Measurements from ENCODE around the gene PARD6A.

PARD6A gene

DNA sequence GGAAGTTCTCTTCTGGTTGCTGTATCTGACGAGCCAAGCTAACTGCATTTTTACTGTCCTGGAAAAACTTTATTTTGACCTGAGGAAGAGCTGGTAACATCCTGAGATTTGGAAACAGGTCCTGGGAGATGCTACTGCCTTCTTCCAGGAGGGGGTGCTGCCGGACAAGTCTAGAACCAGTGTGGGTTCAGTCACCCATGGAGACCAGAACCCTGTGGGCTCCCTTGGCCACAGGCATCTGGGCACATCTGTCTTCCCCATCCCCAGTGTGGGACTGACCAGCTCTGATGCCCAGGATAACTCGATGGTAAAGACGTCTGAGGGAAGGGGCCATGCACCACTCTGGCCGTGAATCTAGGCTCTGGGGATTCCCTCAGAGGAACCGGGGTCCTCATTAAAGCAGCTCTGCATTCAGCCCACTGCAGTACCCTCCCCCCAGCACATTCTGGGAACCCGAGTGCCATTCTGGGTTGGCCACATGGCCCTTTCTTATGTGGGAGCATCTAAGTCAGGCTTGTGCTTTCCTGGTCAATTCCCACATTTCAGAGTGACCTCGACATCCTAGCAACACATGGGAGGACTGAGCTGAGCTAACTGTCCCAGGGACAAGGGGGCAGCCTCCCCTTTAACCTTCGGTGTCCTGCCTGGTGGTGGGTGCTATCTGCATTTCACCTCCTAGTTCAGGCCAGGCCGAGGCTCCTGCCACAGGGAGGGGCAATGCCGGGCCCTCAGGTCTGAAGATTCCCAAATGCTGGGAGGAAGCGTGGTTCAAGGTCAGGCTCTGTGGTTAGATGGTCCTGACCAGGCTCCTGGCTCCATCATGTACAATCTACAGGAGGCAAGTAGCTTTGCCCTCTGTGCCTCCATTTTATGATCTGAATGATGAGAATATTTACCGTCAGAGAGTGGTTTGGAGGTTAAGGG is 12.2 kb downstream of the PARD6A start:
- H3K4me3 ChIP-seq (ENCODE audit: low read length) = no peak overlapping the region
- no peak overlapping the region for H2AFZ ChIP-seq (ENCODE audit: low read length)
- TF ChIP-seq EZH2 (optimal IDR thresholded peaks at IDR 0.05; ENCODE audit: low read depth, low read length) (no peak), EZH2phosphoT487 (IDR thresholded peaks at IDR 0.05; ENCODE audit: low read length) (no peak)
- TF ChIP-seq, protein P1, sequence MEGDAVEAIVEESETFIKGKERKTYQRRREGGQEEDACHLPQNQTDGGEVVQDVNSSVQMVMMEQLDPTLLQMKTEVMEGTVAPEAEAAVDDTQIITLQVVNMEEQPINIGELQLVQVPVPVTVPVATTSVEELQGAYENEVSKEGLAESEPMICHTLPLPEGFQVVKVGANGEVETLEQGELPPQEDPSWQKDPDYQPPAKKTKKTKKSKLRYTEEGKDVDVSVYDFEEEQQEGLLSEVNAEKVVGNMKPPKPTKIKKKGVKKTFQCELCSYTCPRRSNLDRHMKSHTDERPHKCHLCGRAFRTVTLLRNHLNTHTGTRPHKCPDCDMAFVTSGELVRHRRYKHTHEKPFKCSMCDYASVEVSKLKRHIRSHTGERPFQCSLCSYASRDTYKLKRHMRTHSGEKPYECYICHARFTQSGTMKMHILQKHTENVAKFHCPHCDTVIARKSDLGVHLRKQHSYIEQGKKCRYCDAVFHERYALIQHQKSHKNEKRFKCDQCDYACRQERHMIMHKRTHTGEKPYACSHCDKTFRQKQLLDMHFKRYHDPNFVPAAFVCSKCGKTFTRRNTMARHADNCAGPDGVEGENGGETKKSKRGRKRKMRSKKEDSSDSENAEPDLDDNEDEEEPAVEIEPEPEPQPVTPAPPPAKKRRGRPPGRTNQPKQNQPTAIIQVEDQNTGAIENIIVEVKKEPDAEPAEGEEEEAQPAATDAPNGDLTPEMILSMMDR (IDR thresholded peaks at IDR 0.05; ENCODE audit: low read length) = peak; percentile 82
- H3K4me2 ChIP-seq (ENCODE audit: low read depth, low read length) = no peak overlapping the region
- no peak overlapping the region for H3K27ac ChIP-seq (ENCODE audit: low read length)
- no peaks in the 10 kb centered on the region for H3K9me2 ChIP-seq (replicated peaks; ENCODE audit: insufficient read depth, low read length)
- no peaks in the 10 kb centered on the region for H4K20me1 ChIP-seq (ENCODE audit: insufficient read depth, low read length)
- no peaks in the 10 kb centered on the region for H3K36me3 ChIP-seq (replicated peaks; ENCODE audit: insufficient read depth, low read length)
- no peaks in the 10 kb centered on the region for H3K79me2 ChIP-seq (ENCODE audit: low read length)
- no peaks in the 10 kb centered on the region for H3K9me3 ChIP-seq (replicated peaks; ENCODE audit: insufficient read depth, low read length)
- H3F3A ChIP-seq (ENCODE audit: insufficient read depth, low read length) = peaks cover 2% of the 10 kb centered on the region; the same call in 1 of the 2 replicates
- peaks cover 9% of the 10 kb centered on the region for H3K4me1 ChIP-seq (ENCODE audit: low read length)
- no peak overlapping the region for H3K9ac ChIP-seq (ENCODE audit: low read length)
- no peaks in the 10 kb centered on the region for H3K27me3 ChIP-seq (replicated peaks; ENCODE audit: insufficient read depth, low read length)
- peak; percentile 61 for DNase-seq

DNA sequence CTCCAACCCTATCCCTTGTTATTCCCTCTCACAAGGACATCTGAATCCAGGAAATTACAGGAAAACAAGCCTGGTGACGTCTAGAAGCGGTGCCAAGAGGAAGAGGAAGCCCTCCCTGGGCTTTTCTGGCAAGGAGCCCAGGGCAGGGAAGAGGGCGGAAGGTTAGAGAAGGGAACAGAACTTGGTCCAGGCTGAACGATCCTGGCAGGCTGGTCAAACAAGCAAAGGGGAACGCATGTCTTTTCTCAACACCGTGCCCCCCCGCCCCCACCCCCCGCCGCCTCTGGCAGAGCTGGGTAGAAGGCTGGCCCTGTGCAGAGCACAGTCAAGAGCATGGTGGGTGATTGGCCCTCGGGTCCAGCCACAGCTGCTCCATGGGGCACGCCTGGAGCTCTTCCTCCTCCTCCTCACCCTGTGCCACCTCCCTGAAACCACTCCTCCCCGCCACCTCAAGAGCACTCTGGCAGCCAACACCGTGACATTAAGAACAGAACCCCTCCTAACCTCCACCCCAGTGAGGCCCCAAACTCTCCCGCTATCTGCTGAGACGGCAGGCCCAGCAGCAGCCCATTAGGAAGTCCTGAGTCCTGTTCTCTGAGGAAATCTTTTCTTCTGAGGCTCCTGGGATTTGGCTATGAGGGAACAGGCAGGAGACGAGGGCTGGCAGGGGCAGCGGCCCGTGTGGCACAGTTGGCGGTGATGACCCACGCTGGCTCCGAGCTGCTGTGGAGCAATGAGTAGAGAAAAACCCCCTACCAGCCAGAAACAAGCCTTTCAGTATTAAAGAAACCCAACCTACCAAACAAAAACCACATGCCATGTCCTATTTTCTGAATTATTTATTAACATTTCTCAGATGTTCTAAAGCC is 13.2 kb downstream of the PARD6A start:
- no peaks in the 10 kb centered on the region for H3K36me3 ChIP-seq (replicated peaks; ENCODE audit: insufficient read depth, low read length)
- H3K9ac ChIP-seq (ENCODE audit: low read length) = no peak overlapping the region
- DNase-seq = no peak
- H3K27me3 ChIP-seq (replicated peaks; ENCODE audit: insufficient read depth, low read length) = no peaks in the 10 kb centered on the region
- H3K79me2 ChIP-seq (ENCODE audit: low read length) = no peaks in the 10 kb centered on the region
- H3K4me1 ChIP-seq (ENCODE audit: low read length) = no peaks in the 10 kb centered on the region
- no peaks in the 10 kb centered on the region for H3F3A ChIP-seq (ENCODE audit: insufficient read depth, low read length)
- H3K9me3 ChIP-seq (replicated peaks; ENCODE audit: insufficient read depth, low read length) = no peaks in the 10 kb centered on the region
- no peak overlapping the region for H2AFZ ChIP-seq (ENCODE audit: low read length)
- H3K9me2 ChIP-seq (replicated peaks; ENCODE audit: insufficient read depth, low read length) = no peaks in the 10 kb centered on the region
- no peak overlapping the region for H3K27ac ChIP-seq (ENCODE audit: low read length)
- no peaks in the 10 kb centered on the region for H4K20me1 ChIP-seq (ENCODE audit: insufficient read depth, low read length)
- TF ChIP-seq EZH2 (optimal IDR thresholded peaks at IDR 0.05; ENCODE audit: low read depth, low read length) (no peak), EZH2phosphoT487 (IDR thresholded peaks at IDR 0.05; ENCODE audit: low read length) (no peak)
- TF ChIP-seq, protein P1 (IDR thresholded peaks at IDR 0.05; ENCODE audit: low read length) = no peak
- no peak overlapping the region for H3K4me3 ChIP-seq (ENCODE audit: low read length)
- no peak overlapping the region for H3K4me2 ChIP-seq (ENCODE audit: low read depth, low read length)

DNA sequence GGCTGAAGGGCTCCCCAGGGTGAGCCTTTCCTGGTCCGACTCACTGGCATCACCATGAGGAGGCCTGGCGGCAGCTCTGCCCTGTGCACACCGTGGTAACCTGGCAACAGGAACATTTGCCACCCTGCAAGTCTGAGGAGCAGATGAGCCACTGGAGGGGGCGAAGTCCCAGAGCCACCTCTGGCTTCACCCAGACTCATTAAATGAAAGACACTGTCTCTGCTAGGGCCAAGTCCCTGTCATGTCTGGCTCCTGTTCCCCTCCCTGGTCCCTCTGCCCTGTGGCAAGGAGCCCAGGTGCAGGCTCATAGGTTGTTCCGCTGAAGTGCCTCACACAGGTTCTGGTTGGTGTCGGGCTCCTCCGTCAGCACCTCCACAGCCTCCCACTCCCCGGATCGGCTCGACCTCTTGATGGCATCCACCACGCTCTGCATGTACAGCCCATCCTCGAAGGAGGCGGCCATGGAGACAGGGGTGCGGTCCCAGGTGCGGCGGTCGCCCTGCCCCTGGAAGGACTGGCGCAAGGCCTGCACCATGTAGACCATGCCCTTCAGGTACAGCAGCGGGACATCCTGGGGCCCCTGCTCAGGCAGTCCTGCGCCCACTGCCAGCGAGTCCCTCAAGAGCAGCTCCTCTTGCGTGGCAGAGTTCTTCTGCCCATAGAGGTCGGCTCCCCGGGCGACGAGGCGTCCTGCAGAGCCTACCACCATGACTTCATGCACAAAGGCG is 14.3 kb downstream of the PARD6A start:
- no peak overlapping the region for H3K9ac ChIP-seq (ENCODE audit: low read length)
- no peaks in the 10 kb centered on the region for H3K4me1 ChIP-seq (ENCODE audit: low read length)
- H3K79me2 ChIP-seq (ENCODE audit: low read length) = no peaks in the 10 kb centered on the region
- H3K27ac ChIP-seq (ENCODE audit: low read length) = no peak overlapping the region
- H3F3A ChIP-seq (ENCODE audit: insufficient read depth, low read length) = no peaks in the 10 kb centered on the region
- DNase-seq = no peak
- no peaks in the 10 kb centered on the region for H3K9me3 ChIP-seq (replicated peaks; ENCODE audit: insufficient read depth, low read length)
- H3K27me3 ChIP-seq (replicated peaks; ENCODE audit: insufficient read depth, low read length) = no peaks in the 10 kb centered on the region
- H3K4me3 ChIP-seq (ENCODE audit: low read length) = no peak overlapping the region
- H2AFZ ChIP-seq (ENCODE audit: low read length) = no peak overlapping the region
- no peak overlapping the region for H3K4me2 ChIP-seq (ENCODE audit: low read depth, low read length)
- H3K36me3 ChIP-seq (replicated peaks; ENCODE audit: insufficient read depth, low read length) = no peaks in the 10 kb centered on the region
- TF ChIP-seq, protein P1 (IDR thresholded peaks at IDR 0.05; ENCODE audit: low read length) = no peak
- TF ChIP-seq EZH2 (optimal IDR thresholded peaks at IDR 0.05; ENCODE audit: low read depth, low read length) = no peak
- no peak for TF ChIP-seq EZH2phosphoT487 (IDR thresholded peaks at IDR 0.05; ENCODE audit: low read length)
- H4K20me1 ChIP-seq (ENCODE audit: insufficient read depth, low read length) = no peaks in the 10 kb centered on the region
- H3K9me2 ChIP-seq (replicated peaks; ENCODE audit: insufficient read depth, low read length) = no peaks in the 10 kb centered on the region

Data from MM.1S (cell line).